Limb (tissue), 2 donors: Measurements from ENCODE around the gene SLC6A18.

Experiments used
- DNase-seq, 2 donors: peaks; one replicate each; pipeline ENCODE4 v3.0.0-alpha.2; 2016; ENCODE audit errors: extremely low spot score in 2 of 2

The SLC6A18 gene, protein sequence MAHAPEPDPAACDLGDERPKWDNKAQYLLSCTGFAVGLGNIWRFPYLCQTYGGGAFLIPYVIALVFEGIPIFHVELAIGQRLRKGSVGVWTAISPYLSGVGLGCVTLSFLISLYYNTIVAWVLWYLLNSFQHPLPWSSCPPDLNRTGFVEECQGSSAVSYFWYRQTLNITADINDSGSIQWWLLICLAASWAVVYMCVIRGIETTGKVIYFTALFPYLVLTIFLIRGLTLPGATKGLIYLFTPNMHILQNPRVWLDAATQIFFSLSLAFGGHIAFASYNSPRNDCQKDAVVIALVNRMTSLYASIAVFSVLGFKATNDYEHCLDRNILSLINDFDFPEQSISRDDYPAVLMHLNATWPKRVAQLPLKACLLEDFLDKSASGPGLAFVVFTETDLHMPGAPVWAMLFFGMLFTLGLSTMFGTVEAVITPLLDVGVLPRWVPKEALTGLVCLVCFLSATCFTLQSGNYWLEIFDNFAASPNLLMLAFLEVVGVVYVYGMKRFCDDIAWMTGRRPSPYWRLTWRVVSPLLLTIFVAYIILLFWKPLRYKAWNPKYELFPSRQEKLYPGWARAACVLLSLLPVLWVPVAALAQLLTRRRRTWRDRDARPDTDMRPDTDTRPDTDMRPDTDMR

DNA sequence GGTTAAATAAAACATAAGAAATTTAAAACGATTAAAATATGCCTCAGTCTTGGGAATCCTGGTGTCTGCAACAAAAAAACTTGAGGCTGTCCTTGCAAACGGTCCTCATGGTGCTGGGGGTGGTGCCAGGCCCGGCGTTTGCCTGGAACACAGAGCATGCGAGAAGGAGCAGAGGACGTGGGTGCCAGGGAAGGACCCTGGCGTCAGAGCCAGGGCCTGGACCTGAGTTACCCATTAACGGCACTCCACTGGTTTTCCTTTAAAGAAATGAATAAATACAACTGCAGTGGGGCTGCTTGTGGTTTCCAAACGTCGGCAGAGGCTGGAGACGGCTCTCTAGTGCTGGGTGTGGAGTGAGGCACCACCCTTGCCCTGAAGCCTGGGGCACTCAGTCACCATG is at the start of gene SLC6A18:
TSS of gene SLC6A18 (plus strand) at position 301 of the 400 bp plus-strand sequence. CDS start at position 398, 97 bp downstream.
- no peak for DNase-seq

DNA sequence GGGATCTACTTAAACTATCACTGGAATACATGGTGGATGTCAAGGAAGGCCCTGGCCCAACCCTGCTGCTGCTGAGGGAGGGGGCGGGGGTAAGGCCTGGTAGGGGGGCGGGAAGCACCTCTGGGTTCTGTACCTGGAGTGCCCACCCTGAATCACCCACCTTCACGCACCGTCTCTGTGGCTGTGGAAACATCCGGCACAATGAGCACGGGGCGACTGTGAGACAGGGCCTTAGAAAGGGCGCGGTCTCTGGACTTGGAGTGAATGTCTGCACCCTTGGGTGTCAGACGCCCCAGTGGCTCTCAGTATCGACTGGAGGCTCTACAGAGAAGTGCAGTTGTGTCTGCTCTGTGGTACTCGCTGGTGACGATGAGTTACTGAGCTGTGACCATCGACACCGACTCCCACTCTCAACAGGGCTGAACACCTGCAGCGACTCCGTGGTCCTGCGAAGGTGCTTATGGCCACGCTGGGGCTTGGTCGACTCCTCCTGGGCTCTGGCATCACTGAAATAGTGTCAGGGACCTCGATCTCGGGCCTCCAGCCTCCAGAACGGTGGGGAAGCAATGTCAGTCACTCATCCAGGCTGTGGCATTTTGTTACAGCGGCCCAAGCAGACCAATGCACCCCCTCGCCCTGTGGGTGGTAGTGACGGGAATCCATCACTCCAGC is 49.2 kb upstream of the SLC6A18 start:
- no peak for DNase-seq

DNA sequence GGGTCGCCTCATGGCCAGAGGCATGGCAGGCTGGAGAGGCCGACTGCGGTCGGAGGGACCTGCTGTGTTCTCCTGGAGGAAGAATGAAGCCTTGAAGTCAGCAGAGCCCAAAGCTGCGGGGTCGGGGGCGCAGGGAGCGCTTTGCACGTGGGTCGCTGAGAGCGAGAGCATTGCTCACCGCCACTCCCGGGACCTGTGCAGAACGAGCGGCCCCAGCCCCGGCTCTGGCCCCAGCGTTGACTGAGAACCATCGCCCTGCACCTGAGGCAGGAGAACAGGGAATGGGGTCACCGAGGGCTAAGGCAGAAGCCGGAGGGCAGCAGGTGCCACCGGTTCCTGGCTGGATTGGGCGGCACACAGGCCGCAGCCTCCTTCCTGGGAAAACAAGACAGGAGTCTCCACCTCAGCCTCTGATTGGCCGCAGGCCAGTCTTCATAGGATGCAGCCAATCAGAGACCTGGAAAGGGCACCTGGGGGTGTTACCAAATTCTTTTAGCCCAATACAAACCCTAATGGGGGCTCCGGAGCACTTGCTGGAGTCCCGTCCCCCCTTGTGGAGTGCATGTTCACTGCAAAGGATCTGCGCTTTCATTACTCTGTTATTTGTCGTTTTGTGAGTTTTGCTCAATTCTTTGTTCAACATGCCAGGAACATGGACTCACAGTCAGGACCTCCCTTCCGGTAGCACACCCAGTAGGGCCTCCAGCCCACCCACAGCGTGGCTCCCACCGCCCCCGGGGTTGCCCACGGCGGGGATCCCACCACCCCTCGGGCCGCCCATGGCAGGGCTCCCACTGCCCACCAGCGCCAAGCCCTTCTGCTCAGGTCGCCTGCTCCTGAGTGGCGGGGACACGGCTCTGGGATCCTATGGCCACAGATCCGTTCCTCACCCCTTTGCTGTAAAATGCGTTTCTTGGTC is 48.4 kb upstream of the SLC6A18 start:
- no peak for DNase-seq

DNA sequence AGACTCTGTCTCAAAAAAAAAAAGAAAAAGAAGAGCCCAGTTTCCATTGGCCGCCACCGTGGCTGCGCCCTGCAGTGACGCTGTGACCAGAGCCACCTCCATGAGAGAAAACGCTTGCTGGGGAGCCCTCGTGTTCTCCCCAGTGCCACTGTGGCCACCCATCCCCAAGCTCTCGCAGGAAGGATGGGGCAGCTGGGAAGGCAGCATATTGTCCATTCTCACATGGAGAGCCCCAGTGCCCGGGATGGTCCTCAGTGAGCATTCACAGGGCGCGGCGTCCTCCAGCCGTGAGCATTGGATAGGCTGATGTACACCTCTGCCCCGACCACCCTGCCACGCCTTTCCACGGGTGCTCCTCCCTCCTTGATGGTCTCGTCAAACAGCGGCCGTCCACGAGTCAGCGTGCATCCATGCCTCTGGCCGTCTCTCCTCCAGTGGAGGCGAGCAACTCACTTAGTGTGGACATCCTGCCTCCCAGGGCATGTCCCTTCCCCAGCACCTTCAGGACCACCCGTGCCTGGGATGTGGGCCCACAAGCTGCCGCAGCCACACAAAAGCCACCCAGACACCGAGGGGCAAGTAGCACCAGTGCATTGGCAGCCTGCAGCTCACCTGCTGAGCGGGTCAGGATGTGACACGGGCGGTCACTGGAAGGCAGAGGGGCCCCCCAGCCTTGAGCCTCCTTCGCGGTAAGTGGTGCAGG is 47.2 kb upstream of the SLC6A18 start:
- no peak for DNase-seq

DNA sequence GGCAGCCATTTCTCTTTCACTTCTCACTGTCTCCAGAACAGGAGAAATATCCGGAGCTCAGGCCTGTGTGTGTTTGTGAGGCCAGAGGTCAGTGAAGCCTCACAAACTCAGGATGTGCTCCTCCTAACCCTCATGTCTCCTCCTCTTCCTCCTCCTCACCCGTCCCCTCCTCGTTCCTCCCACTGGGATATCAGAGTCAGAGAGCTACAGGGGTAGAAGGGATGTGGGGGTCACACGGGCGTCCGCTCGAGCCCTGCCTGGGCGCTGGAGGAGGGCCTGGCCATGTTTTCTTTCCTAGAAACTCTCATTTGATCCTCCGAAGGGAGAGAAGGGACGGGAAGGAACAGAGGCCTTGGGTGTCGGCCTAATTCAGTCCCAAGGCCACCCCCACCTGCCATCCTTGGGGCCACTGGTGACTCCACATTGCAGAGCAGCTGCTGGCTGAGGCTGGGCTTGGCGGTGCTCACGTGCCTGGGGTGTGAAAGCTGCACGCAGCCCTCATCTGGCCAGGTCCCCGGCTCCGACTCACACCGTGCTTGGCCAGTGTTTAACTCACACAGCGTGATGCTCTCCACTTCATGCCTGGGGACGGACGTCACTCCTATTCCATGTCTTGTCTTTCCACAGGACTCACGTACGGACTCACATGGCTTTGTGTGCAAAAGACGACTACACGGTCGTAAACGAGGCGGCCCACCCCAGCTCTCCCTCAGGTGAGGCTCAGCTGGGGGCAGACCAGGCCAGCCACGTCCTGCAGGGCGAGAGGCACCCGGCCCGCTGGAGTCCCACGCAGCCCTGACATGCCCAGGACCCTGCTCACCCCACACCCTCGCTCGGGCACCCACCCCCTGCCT is 46.4 kb upstream of the SLC6A18 start:
- no peak for DNase-seq

DNA sequence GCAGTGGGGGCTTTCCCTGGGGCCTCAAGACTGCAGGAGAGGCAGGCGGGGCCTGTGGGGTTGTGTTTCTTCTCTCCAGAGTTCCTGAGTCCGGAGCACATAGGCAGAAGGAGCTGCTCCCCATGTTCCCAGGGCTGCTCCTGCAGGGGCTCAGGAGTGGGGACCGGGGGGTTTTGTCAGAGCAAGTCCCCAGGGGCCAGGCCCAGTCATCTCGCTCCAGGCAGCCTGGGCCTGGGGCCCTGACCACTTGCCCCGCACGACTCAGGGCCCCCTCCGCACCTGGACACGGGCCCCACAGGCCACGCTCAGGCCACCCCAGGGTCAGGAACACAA is 45.8 kb upstream of the SLC6A18 start:
- DNase-seq: no peak

DNA sequence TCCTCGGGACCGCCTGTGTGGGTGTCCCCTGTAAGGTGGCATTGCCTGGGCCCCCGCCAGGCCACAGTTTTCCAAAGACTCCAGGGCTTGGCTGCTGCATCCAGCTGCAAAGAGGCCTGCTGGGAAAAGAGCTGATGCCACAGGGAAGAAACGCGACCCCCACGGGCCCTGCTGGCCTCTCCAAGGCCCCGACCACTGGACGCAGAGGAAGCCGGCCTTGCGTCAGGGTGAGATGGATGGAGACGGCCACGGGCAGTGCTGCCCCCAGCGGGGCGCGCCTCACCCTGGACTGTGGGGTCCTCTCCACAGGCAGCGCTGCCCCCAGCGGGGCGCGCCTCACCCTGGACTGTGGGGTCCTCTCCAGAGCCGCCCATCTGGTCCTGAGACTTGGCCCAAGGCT is 45.1 kb upstream of the SLC6A18 start:
- no peak for DNase-seq

DNA sequence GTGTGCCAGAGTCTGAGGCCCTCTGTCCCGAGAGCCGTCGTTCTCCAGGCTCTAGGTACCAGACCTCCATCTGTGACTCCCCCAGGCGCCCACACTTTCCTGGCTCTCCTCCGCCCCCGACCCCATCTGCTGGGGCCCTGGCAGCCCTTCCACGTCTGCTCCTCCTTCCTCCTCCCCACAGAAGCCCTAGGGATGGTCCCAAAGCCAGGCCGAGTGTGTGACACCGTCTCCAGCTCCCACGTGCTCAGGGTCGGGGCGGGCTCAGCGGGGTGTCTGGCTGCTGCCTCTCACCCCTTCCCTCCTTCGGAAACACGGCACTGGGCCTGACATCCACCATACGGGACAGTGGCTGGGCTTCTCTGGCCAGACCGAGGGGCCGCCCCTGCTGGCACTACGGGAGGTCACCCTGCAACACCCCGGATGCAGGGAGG is 44.3 kb upstream of the SLC6A18 start:
- no peak for DNase-seq

DNA sequence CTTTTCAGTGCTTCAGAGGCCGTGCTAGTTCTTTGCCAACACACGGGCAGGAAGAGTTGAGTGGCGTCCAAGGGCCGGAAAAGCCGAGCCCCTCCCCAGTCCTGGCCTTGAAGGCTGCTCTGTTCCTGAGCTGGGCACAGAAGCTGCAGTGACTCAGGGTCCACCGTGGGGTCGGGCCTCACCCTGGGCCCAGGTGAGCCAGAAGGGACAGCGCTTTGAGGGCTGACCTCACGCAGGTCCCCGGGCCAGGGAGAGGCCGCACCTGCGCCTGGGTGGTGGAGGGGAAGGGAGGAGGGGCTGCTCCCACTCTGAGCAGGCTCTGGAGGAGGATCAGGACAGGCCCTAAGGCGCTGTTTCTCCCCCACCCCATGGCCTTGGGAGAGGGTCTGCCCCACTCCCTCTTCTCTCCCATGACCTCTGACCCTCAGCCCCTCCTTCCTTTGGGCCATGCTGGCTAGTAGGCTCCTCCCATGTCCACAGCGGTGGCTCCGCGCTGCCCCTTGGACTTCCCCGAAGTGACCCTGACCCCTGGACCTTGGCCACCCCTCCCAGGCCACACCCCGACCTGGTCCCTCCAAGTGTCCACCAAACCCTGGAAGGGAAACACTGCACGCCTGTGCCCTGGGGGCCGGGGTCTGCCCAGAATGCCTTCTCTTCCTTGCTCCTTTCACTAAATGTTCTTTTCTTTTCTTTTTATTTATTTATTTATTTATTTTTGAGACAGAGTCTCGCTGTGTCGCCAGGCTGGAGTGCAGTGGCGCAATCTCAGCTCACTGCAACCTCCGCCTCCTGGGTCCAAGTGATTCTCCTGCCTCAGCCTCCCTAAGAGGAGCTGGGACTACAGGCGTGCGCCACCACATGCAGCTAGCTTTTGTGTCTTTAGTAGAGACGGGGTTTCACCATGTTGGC is 43.5 kb upstream of the SLC6A18 start:
- DNase-seq: no peak

DNA sequence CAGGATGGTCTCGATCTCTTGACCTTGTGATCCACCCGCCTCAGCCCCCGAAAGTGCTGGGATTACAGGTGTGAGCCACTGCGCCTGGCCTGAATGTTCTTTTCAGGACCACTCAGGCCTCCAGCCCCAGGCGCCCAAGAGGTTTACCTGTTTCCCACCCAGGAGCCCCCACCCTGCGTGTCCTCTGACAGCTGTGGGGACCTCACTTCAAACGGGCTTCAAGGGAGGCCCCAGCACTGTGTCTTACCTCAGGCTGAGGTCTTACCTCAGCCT is 42.9 kb upstream of the SLC6A18 start:
- DNase-seq: no peak

DNA sequence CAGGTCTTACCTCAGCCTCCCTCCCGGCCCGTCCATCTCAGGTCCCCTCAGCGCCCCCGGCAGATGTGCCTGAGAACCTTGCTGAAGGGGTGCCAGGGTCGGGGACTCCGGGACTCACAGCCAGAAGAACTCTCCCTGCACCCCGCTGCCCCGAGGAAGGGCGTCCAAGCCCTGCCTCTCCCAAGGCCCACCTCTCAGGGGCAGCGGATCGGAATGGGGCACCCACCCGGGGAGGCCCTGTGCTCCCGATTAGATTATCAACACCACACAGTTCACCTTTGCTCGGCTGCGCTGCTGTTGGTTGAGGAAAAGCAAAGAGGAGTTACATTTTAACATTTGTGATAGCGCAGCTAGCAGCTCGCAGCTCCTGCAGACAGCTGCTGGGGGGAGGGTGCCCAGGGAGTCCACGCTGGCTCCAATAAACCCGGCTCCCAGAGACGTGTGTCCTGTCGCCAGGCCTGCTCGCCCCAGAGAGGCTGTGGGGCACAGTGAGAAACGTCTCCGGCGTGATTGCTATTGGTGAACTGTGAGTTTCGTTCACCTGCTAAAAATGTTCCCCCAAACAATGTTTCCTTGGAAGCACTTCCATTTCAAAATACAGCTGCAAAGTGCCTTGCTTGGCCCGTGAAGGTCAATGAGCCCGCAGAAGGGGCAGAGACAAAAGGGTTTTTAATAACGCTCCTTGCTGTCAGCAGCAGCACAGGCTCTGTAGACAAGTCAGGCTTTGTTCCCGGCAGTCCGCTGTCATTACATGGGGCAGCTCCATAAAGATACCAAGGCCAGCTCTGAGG is 42.4 kb upstream of the SLC6A18 start:
- DNase-seq: no peak

DNA sequence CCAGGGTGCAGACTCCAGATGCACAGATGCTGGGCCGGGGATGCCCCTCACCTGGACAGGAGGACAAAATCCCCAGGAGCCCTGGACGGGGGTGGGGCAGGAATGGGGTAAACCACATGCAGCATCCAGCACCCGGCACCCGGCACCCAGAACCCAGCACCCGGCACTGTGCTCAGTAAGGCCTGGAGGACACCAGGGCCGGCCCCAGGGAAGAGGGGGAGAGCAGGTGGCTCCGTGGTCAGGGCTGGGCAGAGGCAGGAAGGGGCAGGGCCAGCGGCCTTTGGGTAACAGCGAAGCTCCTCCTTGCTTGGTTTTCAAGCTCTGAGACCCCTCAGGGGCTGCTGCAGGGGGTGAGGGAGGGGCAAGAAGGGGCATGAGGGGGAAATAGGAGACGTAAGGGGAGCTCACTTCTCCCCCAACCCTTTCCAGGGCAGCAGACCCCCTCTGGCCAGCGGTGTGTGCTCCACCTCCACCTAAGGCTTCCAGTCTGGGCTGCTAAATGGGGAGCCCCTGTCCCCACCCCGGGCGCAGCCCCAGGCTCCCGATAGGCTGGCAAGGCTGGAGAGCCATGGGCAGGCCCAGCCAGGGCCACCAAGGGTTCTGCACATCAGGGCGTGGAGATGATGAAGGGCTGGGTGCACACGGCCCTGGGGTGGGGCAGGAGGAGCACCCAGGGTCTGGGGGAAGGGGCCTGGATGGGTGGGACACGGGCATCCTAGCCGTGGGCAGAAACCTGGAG is 41.6 kb upstream of the SLC6A18 start:
- DNase-seq: no peak

DNA sequence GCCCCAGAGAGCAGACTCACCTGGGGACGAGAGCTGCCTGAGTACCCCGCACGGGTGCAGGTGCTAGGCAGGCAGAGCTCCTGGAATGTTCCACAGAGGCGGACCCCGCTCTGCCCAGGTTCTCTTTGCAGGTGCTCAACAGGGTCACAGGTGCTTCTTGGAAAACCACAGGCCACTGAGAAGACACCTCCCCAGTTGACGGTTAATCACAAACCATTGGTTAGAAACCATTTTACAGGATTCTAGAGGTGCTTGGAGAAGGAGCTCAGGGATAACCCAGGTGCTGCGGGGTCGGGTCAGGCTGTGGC is 41.1 kb upstream of the SLC6A18 start:
- no peak for DNase-seq

DNA sequence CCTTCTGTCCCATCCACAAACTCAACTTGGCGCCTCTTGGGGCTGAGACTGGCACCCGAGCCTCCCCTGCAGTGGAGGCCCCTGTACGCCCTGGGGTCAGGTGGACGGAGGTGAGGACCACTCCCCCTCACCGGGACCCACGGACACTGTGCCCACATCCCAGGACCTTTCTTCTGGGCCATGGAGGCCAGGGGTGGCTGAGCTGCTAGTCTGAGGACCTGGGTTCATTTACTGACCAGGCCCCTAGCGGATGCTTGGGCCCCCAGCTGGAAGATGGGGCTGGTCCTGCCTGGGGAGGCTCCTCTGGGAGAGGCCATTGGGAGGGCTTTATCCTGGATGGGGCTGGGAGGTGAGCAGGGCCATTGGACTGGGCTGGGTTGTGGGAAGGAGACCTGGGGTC is 40.7 kb upstream of the SLC6A18 start:
- DNase-seq: no peak

DNA sequence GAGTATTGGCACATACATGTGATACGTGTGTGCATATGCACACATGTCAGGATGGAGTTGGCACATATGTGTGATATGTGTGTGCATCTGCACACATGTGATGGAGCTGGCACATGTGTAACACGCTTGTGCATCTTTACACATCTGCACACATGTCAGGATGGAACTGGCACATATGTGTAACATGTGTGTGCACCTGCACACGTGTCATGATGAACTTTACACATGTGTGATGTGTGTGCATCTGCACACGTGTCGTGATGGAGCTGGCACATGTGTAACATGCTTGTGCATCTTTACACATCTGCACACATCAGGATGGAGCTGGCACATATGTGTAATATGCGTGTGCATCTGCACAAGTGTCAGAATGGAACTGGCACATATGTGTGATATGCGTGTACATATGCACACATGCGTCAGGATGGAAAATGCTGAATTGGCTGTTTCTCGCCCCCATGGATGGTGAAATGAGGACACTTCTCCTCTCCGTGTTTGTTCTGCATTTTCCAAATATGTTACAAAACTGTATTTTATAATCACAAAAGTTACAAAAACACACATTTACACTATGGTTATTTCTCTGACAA is 40.0 kb upstream of the SLC6A18 start:
- no peak for DNase-seq

DNA sequence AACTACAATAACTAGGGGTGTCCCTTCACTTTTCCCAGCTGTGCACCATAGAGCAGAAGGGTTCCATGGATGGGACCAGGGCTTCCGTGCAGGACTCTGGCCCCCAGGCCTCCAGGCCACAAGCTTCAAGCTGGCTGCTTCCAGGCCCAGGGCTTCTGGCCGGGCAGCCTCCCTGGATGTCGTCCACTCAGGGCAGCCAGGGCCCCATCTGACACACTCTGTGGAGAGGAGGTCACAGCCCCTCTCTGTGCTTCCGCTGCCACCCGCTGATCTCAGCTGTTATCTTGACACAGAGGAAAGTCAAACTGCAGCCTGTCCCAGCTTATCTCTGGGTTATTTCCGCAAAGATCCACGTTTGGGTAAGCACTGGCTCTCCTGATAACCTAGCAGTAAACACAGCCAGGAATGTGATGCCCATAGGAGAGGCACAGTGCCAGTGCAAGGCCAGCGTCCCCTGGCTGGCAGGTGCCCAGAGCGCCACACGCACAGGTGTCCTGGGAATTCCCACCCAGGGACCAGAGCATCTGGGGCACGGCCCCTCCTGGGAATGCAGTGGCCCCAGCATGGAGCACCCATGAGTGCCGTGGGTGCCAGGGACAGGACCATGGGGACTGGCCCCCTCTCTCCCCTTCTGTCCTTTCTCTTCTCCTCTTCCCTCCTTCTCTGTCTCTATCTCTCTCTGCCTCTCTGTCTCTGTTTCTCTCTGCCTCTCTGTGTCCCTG is 39.4 kb upstream of the SLC6A18 start:
- no peak for DNase-seq
